MCF 10A (cell line): Measurements from ENCODE around the gene EMCN. TPM values are rescaled to one million over a fixed set of nuclear protein-coding genes. Genes with fewer than 3 reads are reported as not detected.

Source experiments
- BruUV-seq: library from RNA; stranded (reverse); fragments of 400-500 nt; replicated peaks from 2 replicates; lab custom pipeline; 2021; lab: Mats Ljungman, UMichigan
- CTCF ChIA-PET: fragments of 300-600 bp; sonication (Branson Sonifier 250); formaldehyde crosslinking; extraction: SDS; loops from one replicate; lab custom pipeline; 2021; ENCODE audit warnings: antibody characterized with exemption, inconsistent platforms; lab: Yijun Ruan, JAX
- POLR2A ChIA-PET: fragments of 300-600, 350-650 bp; sonication (Branson Sonifier 250); formaldehyde crosslinking; extraction: SDS; loops from one replicate; lab custom pipeline; 2020; ENCODE audit warnings: antibody characterized with exemption, inconsistent platforms; lab: Yijun Ruan, JAX
- DNase-seq: peaks from one replicate; pipeline ENCODE4 v3.0.0-alpha.2; 2018; ENCODE audit not compliant: unreplicated experiment
- H3K27ac Mint-ChIP-seq: one replicate; pipeline ENCODE4 v1.8.0; 2022; ENCODE audit warnings: mild to moderate bottlenecking, low read depth, mixed read lengths; ENCODE audit not compliant: unreplicated experiment
- H3K27me3 Mint-ChIP-seq: one replicate; pipeline ENCODE4 v1.8.0; 2022; ENCODE audit warnings: mixed read lengths; ENCODE audit not compliant: insufficient read depth, unreplicated experiment
- H3K36me3 Mint-ChIP-seq: one replicate; pipeline ENCODE4 v1.8.0; 2022; ENCODE audit warnings: mild to moderate bottlenecking, moderate library complexity, mixed read lengths; ENCODE audit not compliant: insufficient read depth, unreplicated experiment
- H3K4me1 Mint-ChIP-seq: one replicate; pipeline ENCODE4 v1.8.0; 2022; ENCODE audit warnings: mixed read lengths; ENCODE audit not compliant: insufficient read depth, unreplicated experiment
- H3K4me3 Mint-ChIP-seq: one replicate; pipeline ENCODE4 v1.8.0; 2022; ENCODE audit warnings: mild to moderate bottlenecking, moderate library complexity, mixed read lengths; ENCODE audit not compliant: unreplicated experiment
- H3K9me3 Mint-ChIP-seq: one replicate; pipeline ENCODE4 v1.8.0; 2022; ENCODE audit warnings: mixed read lengths; ENCODE audit not compliant: unreplicated experiment
- intact Hi-C: fragments of 100-400 bp; cut with micrococcal nuclease; formaldehyde crosslinking; loops from 2 replicates; pipeline ENCODE4 v1.14.1; 2022
- total RNA-seq: library from RNA; stranded (reverse); gene quantifications from 2 replicates; pipeline ENCODE4 v1.2.3, GENCODE V29; 2022
- TF ChIP-seq, protein P1 (sequence below): fragments of 200-600 bp; IDR thresholded peaks from one replicate; pipeline ENCODE4 v1.8.0; 2022; ENCODE audit warnings: antibody characterized with exemption, mild to moderate bottlenecking; ENCODE audit not compliant: unreplicated experiment

EMCN gene
- total RNA-seq, 1 experiment from 2014 or later = not detected

DNA sequence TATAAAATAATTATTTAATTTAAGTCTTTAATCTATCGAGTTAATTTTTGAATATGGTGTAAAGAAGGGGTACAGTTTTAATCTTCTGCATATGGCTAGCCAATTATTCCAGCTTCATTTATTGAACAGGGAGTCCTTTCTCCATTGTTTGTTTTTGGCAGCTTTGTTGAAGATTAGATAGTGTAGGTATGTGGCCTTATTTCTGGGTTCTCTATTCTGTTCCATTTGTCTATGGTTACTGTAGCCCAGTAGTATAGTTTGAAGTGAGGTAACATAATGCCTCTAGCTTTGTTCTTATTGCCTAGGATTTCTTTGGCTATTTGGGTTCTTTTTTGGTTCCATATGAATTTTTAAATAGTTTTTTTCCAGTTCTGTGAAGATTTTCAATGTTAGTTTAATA, 48.3 kb downstream of the EMCN start:
- H3K4me1 Mint-ChIP-seq = no peaks in the 10 kb centered on the region
- ChIA-PET CTCF (no interaction called here), POLR2A (no interaction called here)
- no peak for DNase-seq
- TF ChIP-seq, protein P1, sequence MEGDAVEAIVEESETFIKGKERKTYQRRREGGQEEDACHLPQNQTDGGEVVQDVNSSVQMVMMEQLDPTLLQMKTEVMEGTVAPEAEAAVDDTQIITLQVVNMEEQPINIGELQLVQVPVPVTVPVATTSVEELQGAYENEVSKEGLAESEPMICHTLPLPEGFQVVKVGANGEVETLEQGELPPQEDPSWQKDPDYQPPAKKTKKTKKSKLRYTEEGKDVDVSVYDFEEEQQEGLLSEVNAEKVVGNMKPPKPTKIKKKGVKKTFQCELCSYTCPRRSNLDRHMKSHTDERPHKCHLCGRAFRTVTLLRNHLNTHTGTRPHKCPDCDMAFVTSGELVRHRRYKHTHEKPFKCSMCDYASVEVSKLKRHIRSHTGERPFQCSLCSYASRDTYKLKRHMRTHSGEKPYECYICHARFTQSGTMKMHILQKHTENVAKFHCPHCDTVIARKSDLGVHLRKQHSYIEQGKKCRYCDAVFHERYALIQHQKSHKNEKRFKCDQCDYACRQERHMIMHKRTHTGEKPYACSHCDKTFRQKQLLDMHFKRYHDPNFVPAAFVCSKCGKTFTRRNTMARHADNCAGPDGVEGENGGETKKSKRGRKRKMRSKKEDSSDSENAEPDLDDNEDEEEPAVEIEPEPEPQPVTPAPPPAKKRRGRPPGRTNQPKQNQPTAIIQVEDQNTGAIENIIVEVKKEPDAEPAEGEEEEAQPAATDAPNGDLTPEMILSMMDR = no peak
- BruUV-seq = no TSS peak
- intact Hi-C loops = no loop called here
- H3K27ac Mint-ChIP-seq = no peak overlapping the region
- no peaks in the 10 kb centered on the region for H3K27me3 Mint-ChIP-seq
- H3K9me3 Mint-ChIP-seq = peaks cover 14% of the 10 kb centered on the region
- H3K4me3 Mint-ChIP-seq = no peak overlapping the region
- H3K36me3 Mint-ChIP-seq = no peaks in the 10 kb centered on the region

- H3K9me3 Mint-ChIP-seq = peaks cover 14% of the 10 kb centered on the region
- ChIA-PET POLR2A (no interaction called here), CTCF (no interaction called here)
- H3K4me1 Mint-ChIP-seq = peaks cover 5% of the 10 kb centered on the region
- no peak overlapping the region for H3K27ac Mint-ChIP-seq
- TF ChIP-seq, protein P1 = no peak
- intact Hi-C loops = no loop called here
- no peaks in the 10 kb centered on the region for H3K27me3 Mint-ChIP-seq
- BruUV-seq = no TSS peak
- H3K36me3 Mint-ChIP-seq = no peaks in the 10 kb centered on the region
- no peak for DNase-seq
- no peak overlapping the region for H3K4me3 Mint-ChIP-seq
Observed at GRCh38 chr4:100466501-100466900, 51.3 kb downstream of the EMCN start.

DNA sequence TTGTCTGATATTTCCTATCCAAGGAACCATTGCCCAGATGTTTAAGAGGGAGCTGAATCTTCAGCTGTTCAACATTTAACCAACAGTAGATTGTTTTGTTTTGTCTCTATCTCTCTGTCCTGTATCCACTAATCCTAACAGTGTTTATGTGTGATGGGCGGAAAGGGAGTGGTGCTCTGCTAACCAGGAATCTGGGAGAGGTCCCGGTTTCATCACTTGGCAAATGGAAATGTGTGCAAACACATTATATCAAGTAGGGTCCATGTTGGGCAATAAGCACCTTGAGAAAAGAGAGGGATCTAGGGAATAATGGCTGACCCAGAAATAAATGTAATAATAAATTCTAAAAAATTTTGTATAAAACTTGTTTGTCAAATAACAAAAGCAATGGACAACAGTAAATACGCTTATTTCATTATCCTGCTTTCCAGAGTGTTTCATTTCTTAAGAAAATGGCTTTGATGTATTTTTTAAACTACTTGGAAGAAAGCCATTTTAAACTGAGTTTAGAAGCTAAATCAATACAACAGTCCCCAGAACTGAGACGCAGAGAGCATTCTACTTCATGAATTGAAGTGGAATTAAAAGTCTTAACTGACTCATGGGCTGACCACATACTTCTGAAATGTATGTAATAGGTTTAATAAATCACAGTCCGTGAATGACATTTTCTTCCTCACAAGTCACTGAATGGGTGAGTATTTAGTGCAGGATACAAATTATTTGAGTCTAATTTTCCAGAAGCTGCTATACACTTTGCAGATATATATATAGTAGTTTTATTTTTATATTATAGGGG, 55.8 kb downstream of the EMCN start:
- intact Hi-C loops = no loop called here
- H3K9me3 Mint-ChIP-seq = peaks cover 16% of the 10 kb centered on the region
- H3K27me3 Mint-ChIP-seq = no peaks in the 10 kb centered on the region
- TF ChIP-seq, protein P1 = no peak
- ChIA-PET POLR2A (interaction anchor here (0.6 kb wide), 1 partner anchor 767 kb away, joined by 5 read pairs; no protein-coding TSS in a partner anchor), CTCF (no interaction called here)
- H3K4me3 Mint-ChIP-seq = no peak overlapping the region
- peak; percentile 20 for DNase-seq
- H3K27ac Mint-ChIP-seq = peak overlapping the region; percentile 17
- H3K4me1 Mint-ChIP-seq = peaks cover 5% of the 10 kb centered on the region
- TSS peak; percentile 94 for BruUV-seq
- H3K36me3 Mint-ChIP-seq = no peaks in the 10 kb centered on the region

GRCh38 chr4:100450449-100450848, 67.4 kb downstream of the EMCN start:
- no peaks in the 10 kb centered on the region for H3K27me3 Mint-ChIP-seq
- peaks cover 7% of the 10 kb centered on the region for H3K9me3 Mint-ChIP-seq
- BruUV-seq = no TSS peak
- no peaks in the 10 kb centered on the region for H3K36me3 Mint-ChIP-seq
- ChIA-PET POLR2A (no interaction called here), CTCF (no interaction called here)
- TF ChIP-seq, protein P1 = no peak
- intact Hi-C loops = no loop called here
- H3K4me3 Mint-ChIP-seq = no peak overlapping the region
- H3K4me1 Mint-ChIP-seq = no peaks in the 10 kb centered on the region
- no peak overlapping the region for H3K27ac Mint-ChIP-seq
- no peak for DNase-seq
